ENCODE results near the gene PKHD1. TPM values are rescaled to one million over a fixed set of nuclear protein-coding genes. Genes with fewer than 3 reads are reported as not detected.

Gene PKHD1
- polyA plus RNA-seq, 4 donors, result under 0.01 to 1.3 TPM; not detected in 2

DNA sequence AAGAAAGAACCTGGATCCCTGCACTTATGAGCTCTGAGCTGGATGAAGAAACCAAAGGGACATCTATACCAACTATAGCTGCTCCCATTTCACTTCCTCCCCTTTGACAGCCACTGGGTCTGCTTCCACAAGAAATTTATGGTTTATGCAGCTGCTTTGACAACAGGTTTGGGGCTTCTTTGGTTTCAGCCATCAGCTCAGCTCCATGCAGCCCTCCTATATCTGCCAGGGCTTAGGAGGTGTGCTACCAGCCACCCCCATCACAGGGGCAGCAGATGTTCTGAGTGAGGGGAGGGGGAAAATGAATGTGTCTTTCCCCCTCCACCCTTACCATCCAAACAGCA is 29.2 kb upstream of the PKHD1 start:
- no peaks in the 10 kb centered on the region for H3K36me3 ChIP-seq (ENCODE audit: control insufficient read depth in 3 of 3, insufficient read depth in 2 of 3, low read depth in 1 of 3, low read length in 3 of 3)

DNA sequence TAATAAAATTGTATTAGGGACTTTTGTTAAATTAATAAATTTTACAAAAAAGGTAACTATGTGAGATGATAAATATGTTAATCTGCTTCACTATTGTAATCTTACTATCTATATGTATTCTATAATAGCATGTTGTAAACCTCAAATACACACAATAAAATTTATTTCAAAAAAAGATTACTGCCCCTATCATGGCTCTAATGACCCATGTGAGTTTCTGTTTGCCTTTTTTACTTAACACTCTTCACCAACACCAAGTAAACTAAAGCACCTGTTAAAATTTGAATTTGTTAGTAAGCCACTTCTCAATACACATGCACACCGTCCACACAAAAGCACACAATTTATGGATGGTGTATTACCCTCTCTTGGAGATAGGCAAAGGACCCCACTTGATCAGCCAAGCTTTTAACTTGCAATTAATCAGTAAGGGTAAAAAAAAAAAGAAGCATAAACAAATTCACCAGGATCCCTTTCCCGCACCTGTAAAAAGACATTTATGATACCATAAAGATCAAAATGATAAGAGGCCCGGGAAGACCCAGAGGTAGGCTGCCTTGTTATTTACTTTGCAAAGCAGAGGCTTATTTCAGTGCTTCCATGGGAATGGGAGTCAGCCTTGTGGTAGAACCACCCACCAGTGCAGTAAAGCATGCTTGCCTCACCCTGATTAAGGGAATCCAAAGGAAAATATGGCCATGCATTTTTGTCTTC is 28.6 kb upstream of the PKHD1 start:
- H3K4me1 ChIP-seq (ENCODE audit: control insufficient read depth in 3 of 3, insufficient read depth in 2 of 3, low read depth in 1 of 3, low read length in 2 of 3), result peaks cover 0 to 10% (median 0%) of the 10 kb centered on the region in 3 donors
- no peaks in the 10 kb centered on the region for H3K27me3 ChIP-seq (ENCODE audit: control insufficient read depth in 3 of 3, insufficient read depth in 3 of 3, low read length in 3 of 3)
- no peaks in the 10 kb centered on the region for H3K36me3 ChIP-seq (ENCODE audit: control insufficient read depth in 3 of 3, insufficient read depth in 2 of 3, low read depth in 1 of 3, low read length in 3 of 3)
- FAIRE-seq, result no peak
- no peak overlapping the region for H3K27ac ChIP-seq (ENCODE audit: low read depth in 1 of 3, low read length in 2 of 3)
- 15 to 31% (median 22%) methylated on average over 3 of the region's 3 CpGs for WGBS, 3 donors
- DNase-seq, result peak; percentile 24 to 76
- no peak overlapping the region for H3K4me3 ChIP-seq (ENCODE audit: low read depth in 1 of 3, low read length in 3 of 3)
- no peaks in the 10 kb centered on the region for H3K9me3 ChIP-seq (ENCODE audit: control insufficient read depth in 2 of 2, insufficient read depth in 1 of 2, low read depth in 1 of 2, low read length in 1 of 2)

More for the DNA sequence above, 29.2 kb upstream of the PKHD1 start:
- H3K9me3 ChIP-seq (ENCODE audit: control insufficient read depth in 2 of 2, insufficient read depth in 1 of 2, low read depth in 1 of 2, low read length in 1 of 2), result no peaks in the 10 kb centered on the region
- H3K4me3 ChIP-seq (ENCODE audit: low read depth in 1 of 3, low read length in 3 of 3), result no peak overlapping the region
- H3K27me3 ChIP-seq (ENCODE audit: control insufficient read depth in 3 of 3, insufficient read depth in 3 of 3, low read length in 3 of 3), result no peaks in the 10 kb centered on the region
- H3K27ac ChIP-seq (ENCODE audit: low read depth in 1 of 3, low read length in 2 of 3), result no peak overlapping the region
- H3K4me1 ChIP-seq (ENCODE audit: control insufficient read depth in 3 of 3, insufficient read depth in 2 of 3, low read depth in 1 of 3, low read length in 2 of 3), result peaks cover 0 to 10% (median 0%) of the 10 kb centered on the region in 3 donors
- no peak for FAIRE-seq
- DNase-seq, result no peak

DNA sequence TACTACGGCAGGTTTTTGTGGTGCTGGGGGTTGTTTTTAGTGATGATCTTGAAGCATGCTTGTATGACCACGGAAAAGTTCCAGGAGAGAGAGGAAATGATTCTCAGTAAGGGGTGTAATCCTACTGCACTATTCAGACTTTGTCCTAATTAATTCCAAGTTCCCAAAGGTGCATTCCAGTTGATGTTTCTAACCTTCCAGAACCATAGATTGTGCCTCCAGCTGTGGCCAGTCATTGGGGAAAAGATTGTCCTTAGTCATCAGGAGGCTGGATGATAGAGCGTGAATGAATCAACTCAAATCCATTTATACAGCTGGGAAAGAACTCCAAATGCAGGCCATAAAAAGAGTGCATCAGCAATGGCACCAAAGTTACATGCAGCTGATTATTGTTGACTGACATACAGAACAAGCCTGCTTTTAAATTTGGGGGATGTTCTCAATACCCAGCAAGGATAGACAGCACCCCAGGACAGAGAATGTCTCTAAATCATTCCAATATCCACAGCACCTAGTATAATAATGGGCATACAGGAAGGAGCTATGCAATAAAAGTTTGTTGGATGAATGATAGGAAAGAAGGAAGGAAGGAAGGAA is 27.8 kb upstream of the PKHD1 start:
- Histone ChIP-seq H3K36me3 (ENCODE audit: control insufficient read depth in 3 of 3, insufficient read depth in 2 of 3, low read depth in 1 of 3, low read length in 3 of 3) (no peaks in the 10 kb centered on the region), H3K4me1 (ENCODE audit: control insufficient read depth in 3 of 3, insufficient read depth in 2 of 3, low read depth in 1 of 3, low read length in 2 of 3) (peaks cover 0 to 10% (median 0%) of the 10 kb centered on the region in 3 donors), H3K27ac (ENCODE audit: low read depth in 1 of 3, low read length in 2 of 3) (no peak overlapping the region), H3K9me3 (ENCODE audit: control insufficient read depth in 2 of 2, insufficient read depth in 1 of 2, low read depth in 1 of 2, low read length in 1 of 2) (no peaks in the 10 kb centered on the region), H3K27me3 (ENCODE audit: control insufficient read depth in 3 of 3, insufficient read depth in 3 of 3, low read length in 3 of 3) (no peaks in the 10 kb centered on the region), H3K4me3 (ENCODE audit: low read depth in 1 of 3, low read length in 3 of 3) (no peak overlapping the region)
- FAIRE-seq (no peak), DNase-seq (no peak)
- WGBS, 3 donors, result 50 to 69% (median 66%) methylated on average over 3 of the region's 3 CpGs

DNA sequence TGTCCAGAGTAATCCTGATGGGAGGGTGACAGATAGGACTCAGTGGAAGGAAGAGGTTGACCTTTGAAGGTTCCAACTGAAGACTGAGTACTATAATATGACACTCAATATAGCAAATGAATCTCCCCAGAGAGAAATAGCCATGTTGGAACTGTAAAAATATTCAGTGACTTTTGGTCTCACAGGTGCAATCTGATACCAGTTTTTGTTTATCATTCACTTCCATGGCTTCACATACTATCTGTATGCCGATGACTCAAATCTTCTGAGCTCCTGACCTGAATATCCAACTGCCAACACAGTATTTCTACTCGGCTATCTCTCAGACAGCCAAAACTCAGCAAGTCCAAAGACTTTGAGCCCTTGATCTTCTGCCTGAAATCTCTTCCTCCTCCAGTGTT is 21.8 kb upstream of the PKHD1 start:
- H3K4me3 ChIP-seq (ENCODE audit: low read depth in 1 of 3, low read length in 3 of 3), result no peak overlapping the region
- no peak for FAIRE-seq
- H3K27ac ChIP-seq (ENCODE audit: low read depth in 1 of 3, low read length in 2 of 3), result no peak overlapping the region
- peak in 1 of 2 donors; percentile 23 for DNase-seq
- H3K4me1 ChIP-seq (ENCODE audit: control insufficient read depth in 3 of 3, insufficient read depth in 2 of 3, low read depth in 1 of 3, low read length in 2 of 3), result no peaks in the 10 kb centered on the region
- 29 to 55% (median 31%) methylated on average over 2 of the region's 2 CpGs for WGBS, 3 donors
- no peaks in the 10 kb centered on the region for H3K27me3 ChIP-seq (ENCODE audit: control insufficient read depth in 3 of 3, insufficient read depth in 3 of 3, low read length in 3 of 3)
- H3K36me3 ChIP-seq (ENCODE audit: control insufficient read depth in 3 of 3, insufficient read depth in 2 of 3, low read depth in 1 of 3, low read length in 3 of 3), result no peaks in the 10 kb centered on the region
- no peaks in the 10 kb centered on the region for H3K9me3 ChIP-seq (ENCODE audit: control insufficient read depth in 2 of 2, insufficient read depth in 1 of 2, low read depth in 1 of 2, low read length in 1 of 2)

DNA sequence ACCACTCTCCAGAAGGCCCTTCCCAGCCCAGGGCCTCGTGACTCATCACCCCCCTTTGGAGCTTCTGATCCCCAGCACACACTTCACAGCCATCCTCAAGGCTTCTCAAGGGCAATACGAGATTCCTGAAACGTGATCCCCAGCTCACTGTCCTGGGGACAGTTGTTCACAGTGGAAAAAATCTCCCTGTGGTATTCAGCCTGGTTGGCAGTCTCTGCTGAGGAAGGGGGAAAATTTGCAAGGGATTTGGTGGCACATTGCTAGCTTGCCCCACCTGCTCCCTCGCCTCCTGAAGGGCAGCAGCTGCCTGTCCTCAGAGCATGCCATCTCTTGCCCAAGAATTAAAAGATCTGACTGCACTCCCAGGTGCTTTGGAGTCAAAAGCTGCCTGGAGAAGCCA is 20.7 kb upstream of the PKHD1 start:
- H3K4me1 ChIP-seq (ENCODE audit: control insufficient read depth in 3 of 3, insufficient read depth in 2 of 3, low read depth in 1 of 3, low read length in 2 of 3), result no peaks in the 10 kb centered on the region
- DNase-seq (no peak), FAIRE-seq (no peak)
- WGBS, 3 donors, result 57 to 72% (median 61%) methylated on average over 4 of the region's 4 CpGs
- H3K9me3 ChIP-seq (ENCODE audit: control insufficient read depth in 2 of 2, insufficient read depth in 1 of 2, low read depth in 1 of 2, low read length in 1 of 2), result no peaks in the 10 kb centered on the region
- no peak overlapping the region for H3K4me3 ChIP-seq (ENCODE audit: low read depth in 1 of 3, low read length in 3 of 3)
- H3K36me3 ChIP-seq (ENCODE audit: control insufficient read depth in 3 of 3, insufficient read depth in 2 of 3, low read depth in 1 of 3, low read length in 3 of 3), result no peaks in the 10 kb centered on the region
- H3K27ac ChIP-seq (ENCODE audit: low read depth in 1 of 3, low read length in 2 of 3), result no peak overlapping the region
- no peaks in the 10 kb centered on the region for H3K27me3 ChIP-seq (ENCODE audit: control insufficient read depth in 3 of 3, insufficient read depth in 3 of 3, low read length in 3 of 3)

DNA sequence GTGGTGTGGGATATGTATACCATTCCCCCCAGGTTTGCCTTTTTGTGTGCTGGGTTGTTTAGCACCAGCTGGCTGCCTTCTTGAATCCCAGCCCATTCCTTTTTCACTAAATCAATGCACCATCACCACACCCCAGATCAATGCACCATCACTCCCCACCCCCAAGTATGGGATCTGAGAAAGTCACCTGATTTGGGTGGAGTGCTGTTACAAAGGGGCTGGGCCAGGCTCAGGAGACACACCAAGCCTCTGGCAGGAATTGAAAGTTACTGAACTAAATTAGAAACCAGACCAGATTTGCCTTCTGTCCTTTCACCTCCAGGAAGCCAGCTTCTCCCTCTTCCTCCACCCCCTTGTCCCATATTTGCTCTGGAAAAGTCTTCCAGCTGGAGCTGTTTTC is 19.6 kb upstream of the PKHD1 start:
- Histone ChIP-seq H3K9me3 (ENCODE audit: control insufficient read depth in 2 of 2, insufficient read depth in 1 of 2, low read depth in 1 of 2, low read length in 1 of 2) (no peaks in the 10 kb centered on the region), H3K4me1 (ENCODE audit: control insufficient read depth in 3 of 3, insufficient read depth in 2 of 3, low read depth in 1 of 3, low read length in 2 of 3) (peaks cover 0 to 4% (median 0%) of the 10 kb centered on the region in 3 donors), H3K27ac (ENCODE audit: low read depth in 1 of 3, low read length in 2 of 3) (no peak overlapping the region), H3K27me3 (ENCODE audit: control insufficient read depth in 3 of 3, insufficient read depth in 3 of 3, low read length in 3 of 3) (no peaks in the 10 kb centered on the region), H3K36me3 (ENCODE audit: control insufficient read depth in 3 of 3, insufficient read depth in 2 of 3, low read depth in 1 of 3, low read length in 3 of 3) (no peaks in the 10 kb centered on the region), H3K4me3 (ENCODE audit: low read depth in 1 of 3, low read length in 3 of 3) (no peak overlapping the region)
- DNase-seq, result no peak
- FAIRE-seq, result no peak

DNA sequence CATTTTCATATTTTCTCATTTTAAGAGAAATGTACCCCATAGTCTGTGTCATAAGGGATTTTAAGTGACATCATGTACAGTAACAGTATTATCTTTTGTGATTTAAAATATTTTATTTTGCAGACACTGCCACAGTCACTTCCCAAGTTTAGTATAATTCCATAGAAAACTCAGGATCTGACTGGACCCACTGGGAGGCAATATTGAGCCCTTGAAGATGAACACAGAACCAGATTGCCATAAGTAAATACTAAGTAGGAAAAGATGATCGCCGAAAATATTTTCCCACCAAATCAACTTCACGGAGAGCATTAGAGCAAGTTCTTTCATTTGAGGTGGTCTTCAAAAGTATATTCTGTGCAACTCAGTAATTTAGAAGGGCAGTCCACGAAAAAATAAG is 17.6 kb upstream of the PKHD1 start:
- FAIRE-seq, result no peak
- no peak for DNase-seq
- WGBS, 3 donors, result 76 to 85% (median 77%) methylated on average over 4 of the region's 4 CpGs
- H3K27me3 ChIP-seq (ENCODE audit: control insufficient read depth in 3 of 3, insufficient read depth in 3 of 3, low read length in 3 of 3), result no peaks in the 10 kb centered on the region
- H3K9me3 ChIP-seq (ENCODE audit: control insufficient read depth in 2 of 2, insufficient read depth in 1 of 2, low read depth in 1 of 2, low read length in 1 of 2), result no peaks in the 10 kb centered on the region
- H3K4me3 ChIP-seq (ENCODE audit: low read depth in 1 of 3, low read length in 3 of 3), result no peak overlapping the region
- peaks cover 0 to 4% (median 0%) of the 10 kb centered on the region in 3 donors for H3K4me1 ChIP-seq (ENCODE audit: control insufficient read depth in 3 of 3, insufficient read depth in 2 of 3, low read depth in 1 of 3, low read length in 2 of 3)
- no peak overlapping the region for H3K27ac ChIP-seq (ENCODE audit: low read depth in 1 of 3, low read length in 2 of 3)
- no peaks in the 10 kb centered on the region for H3K36me3 ChIP-seq (ENCODE audit: control insufficient read depth in 3 of 3, insufficient read depth in 2 of 3, low read depth in 1 of 3, low read length in 3 of 3)

DNA sequence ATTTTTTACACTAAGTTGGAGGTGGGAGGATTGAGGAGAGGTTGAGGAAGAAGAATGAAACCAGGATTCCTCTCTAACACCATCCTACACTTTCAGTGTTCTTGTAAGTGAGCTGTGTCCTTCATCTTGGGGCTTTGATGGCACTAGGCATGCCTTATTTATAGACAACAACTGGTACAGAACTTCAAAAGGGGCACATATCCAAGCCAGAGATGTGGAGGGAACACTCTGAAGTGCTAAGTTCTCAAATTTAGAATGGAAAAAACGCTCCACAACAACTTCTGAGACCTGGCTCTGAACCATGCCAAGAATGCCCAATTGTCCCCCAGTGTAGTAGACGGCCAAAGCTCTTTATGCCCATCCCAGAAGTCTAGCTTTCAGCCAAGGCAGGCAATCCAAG is 16.2 kb upstream of the PKHD1 start:
- Histone ChIP-seq H3K27ac (ENCODE audit: low read depth in 1 of 3, low read length in 2 of 3) (no peak overlapping the region), H3K36me3 (ENCODE audit: control insufficient read depth in 3 of 3, insufficient read depth in 2 of 3, low read depth in 1 of 3, low read length in 3 of 3) (no peaks in the 10 kb centered on the region), H3K4me1 (ENCODE audit: control insufficient read depth in 3 of 3, insufficient read depth in 2 of 3, low read depth in 1 of 3, low read length in 2 of 3) (peaks cover 0 to 4% (median 0%) of the 10 kb centered on the region in 3 donors), H3K9me3 (ENCODE audit: control insufficient read depth in 2 of 2, insufficient read depth in 1 of 2, low read depth in 1 of 2, low read length in 1 of 2) (no peaks in the 10 kb centered on the region), H3K27me3 (ENCODE audit: control insufficient read depth in 3 of 3, insufficient read depth in 3 of 3, low read length in 3 of 3) (no peaks in the 10 kb centered on the region), H3K4me3 (ENCODE audit: low read depth in 1 of 3, low read length in 3 of 3) (no peak overlapping the region)
- DNase-seq (no peak), FAIRE-seq (no peak)
- 59 to 74% (median 66%) methylated on average over 2 of the region's 2 CpGs for WGBS, 3 donors

DNA sequence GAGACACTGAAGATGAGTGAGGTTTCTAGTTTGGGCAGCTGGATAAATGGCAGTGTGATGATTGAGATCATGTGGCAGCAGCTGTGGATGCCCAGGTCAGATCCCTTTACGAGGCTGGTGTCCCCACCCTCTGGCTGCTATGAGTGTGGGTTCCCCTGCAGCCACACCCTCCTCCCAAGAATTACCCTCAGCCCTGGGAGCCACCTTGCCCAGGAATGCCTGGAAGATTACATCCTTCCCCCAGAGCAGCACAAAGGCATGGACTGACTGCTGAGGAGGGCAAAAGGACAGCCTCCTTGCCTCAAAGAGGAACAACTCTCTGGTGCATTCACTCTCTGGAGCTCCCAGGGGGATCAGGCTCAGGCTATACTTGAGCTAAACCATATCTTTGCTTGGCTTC is 15.0 kb upstream of the PKHD1 start:
- WGBS, 3 donors, result 9 to 27% (median 20%) methylated on average over 1 of the region's 1 CpG
- H3K4me3 ChIP-seq (ENCODE audit: low read depth in 1 of 3, low read length in 3 of 3), result no peak overlapping the region
- H3K4me1 ChIP-seq (ENCODE audit: control insufficient read depth in 3 of 3, insufficient read depth in 2 of 3, low read depth in 1 of 3, low read length in 2 of 3), result peaks cover 0 to 4% (median 0%) of the 10 kb centered on the region in 3 donors
- no peaks in the 10 kb centered on the region for H3K27me3 ChIP-seq (ENCODE audit: control insufficient read depth in 3 of 3, insufficient read depth in 3 of 3, low read length in 3 of 3)
- H3K9me3 ChIP-seq (ENCODE audit: control insufficient read depth in 2 of 2, insufficient read depth in 1 of 2, low read depth in 1 of 2, low read length in 1 of 2), result no peaks in the 10 kb centered on the region
- FAIRE-seq, result no peak
- peak; percentile 6 to 59 for DNase-seq
- H3K36me3 ChIP-seq (ENCODE audit: control insufficient read depth in 3 of 3, insufficient read depth in 2 of 3, low read depth in 1 of 3, low read length in 3 of 3), result no peaks in the 10 kb centered on the region
- no peak overlapping the region for H3K27ac ChIP-seq (ENCODE audit: low read depth in 1 of 3, low read length in 2 of 3)
